Measurements from ENCODE around the gene PARK7. TPM values are rescaled to one million over a fixed set of nuclear protein-coding genes. Genes with fewer than 3 reads are reported as not detected.
"Not testable (repeated sequence)": the region's sequence is repeated elsewhere in the genome, so short reads cannot be mapped to it uniquely, and the experiment has no call there.

PARK7 gene
- total RNA-seq, 2 donors from 2014 or later, result 206 to 266 TPM

GRCh38 chr1:7919880-7920279, 41.6 kb upstream of the PARK7 start:
- Histone ChIP-seq H3K4me1 (no peaks in the 10 kb centered on the region), H3K27ac (no peak overlapping the region), H3K9me3 (no peaks in the 10 kb centered on the region), H3K36me3 (no peaks in the 10 kb centered on the region), H3K27me3 (no peaks in the 10 kb centered on the region), H3K4me3 (no peak overlapping the region)
- TF ChIP-seq, protein P1, sequence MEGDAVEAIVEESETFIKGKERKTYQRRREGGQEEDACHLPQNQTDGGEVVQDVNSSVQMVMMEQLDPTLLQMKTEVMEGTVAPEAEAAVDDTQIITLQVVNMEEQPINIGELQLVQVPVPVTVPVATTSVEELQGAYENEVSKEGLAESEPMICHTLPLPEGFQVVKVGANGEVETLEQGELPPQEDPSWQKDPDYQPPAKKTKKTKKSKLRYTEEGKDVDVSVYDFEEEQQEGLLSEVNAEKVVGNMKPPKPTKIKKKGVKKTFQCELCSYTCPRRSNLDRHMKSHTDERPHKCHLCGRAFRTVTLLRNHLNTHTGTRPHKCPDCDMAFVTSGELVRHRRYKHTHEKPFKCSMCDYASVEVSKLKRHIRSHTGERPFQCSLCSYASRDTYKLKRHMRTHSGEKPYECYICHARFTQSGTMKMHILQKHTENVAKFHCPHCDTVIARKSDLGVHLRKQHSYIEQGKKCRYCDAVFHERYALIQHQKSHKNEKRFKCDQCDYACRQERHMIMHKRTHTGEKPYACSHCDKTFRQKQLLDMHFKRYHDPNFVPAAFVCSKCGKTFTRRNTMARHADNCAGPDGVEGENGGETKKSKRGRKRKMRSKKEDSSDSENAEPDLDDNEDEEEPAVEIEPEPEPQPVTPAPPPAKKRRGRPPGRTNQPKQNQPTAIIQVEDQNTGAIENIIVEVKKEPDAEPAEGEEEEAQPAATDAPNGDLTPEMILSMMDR (IDR thresholded peaks at IDR 0.05), result no peak
- no peak for DNase-seq (ENCODE audit: low spot score)

- Histone ChIP-seq H3K36me3 (no peaks in the 10 kb centered on the region), H3K4me3 (no peak overlapping the region), H3K27ac (no peak overlapping the region), H3K27me3 (no peaks in the 10 kb centered on the region), H3K4me1 (no peaks in the 10 kb centered on the region), H3K9me3 (no peaks in the 10 kb centered on the region)
- TF ChIP-seq, protein P1 (IDR thresholded peaks at IDR 0.05), result no peak
- no peak for DNase-seq (ENCODE audit: low spot score)
These were observed 39.7 kb upstream of the PARK7 start for GRCh38 chr1:7921796-7922195.

DNA sequence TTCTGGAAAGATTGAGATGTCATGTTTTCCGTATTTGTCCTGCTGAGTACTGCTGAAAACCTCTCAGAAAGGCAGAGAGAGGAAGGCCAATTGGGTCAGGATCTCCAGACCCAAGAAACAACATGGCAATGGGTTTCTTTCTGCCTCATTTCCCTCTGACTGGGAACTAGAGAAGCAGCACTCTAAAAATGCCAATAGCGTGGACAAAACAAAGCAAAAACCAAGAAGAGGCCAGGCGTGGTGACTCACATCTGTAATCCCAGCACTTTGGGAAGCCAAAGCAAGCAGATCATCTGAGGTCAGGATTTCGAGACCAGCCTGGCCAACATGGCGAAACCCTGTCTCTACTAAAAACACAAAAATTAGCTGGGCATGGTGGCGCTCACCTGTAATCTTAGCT, 39.2 kb upstream of the PARK7 start:
- H3K4me3 ChIP-seq, result no peak overlapping the region
- TF ChIP-seq, protein P1 (IDR thresholded peaks at IDR 0.05), result no peak
- no peak overlapping the region for H3K27ac ChIP-seq

GRCh38 chr1:7927061-7927460, 34.5 kb upstream of the PARK7 start:
- H3K27me3 ChIP-seq; DNase-seq (ENCODE audit: low spot score); H3K9me3 ChIP-seq: not testable (repeated sequence)

More for the DNA sequence above, 39.2 kb upstream of the PARK7 start:
- Histone ChIP-seq H3K36me3 (no peaks in the 10 kb centered on the region), H3K27me3 (no peaks in the 10 kb centered on the region), H3K4me1 (no peaks in the 10 kb centered on the region), H3K9me3 (no peaks in the 10 kb centered on the region)
- DNase-seq (ENCODE audit: low spot score), result no peak

GRCh38 chr1:7928247-7928646, 33.3 kb upstream of the PARK7 start:
- H3K27me3 ChIP-seq, result no peaks in the 10 kb centered on the region
- no peak for DNase-seq (ENCODE audit: low spot score)

More at GRCh38 chr1:7927061-7927460, 34.5 kb upstream of the PARK7 start:
- H3K27ac ChIP-seq, H3K4me1 ChIP-seq, H3K36me3 ChIP-seq, H3K4me3 ChIP-seq: not testable (repeated sequence)

DNA sequence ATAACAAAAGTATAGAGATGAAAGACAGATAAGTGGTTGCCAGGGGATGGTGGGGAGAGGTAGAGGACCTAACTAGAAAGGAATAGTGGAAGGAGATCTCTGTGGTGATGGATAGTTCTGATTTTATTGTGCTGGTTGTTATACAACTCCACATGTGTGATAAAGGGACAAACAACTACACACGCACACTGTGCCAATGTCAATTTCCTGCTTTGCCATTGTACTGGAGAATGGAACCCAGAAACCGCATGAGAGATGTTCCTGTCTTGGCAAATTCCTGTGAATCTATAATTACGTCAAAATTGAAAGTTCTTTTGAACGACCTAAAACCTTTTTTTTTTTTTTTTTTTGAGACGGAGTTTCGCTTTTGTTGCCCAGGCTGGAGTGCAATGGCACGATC, 31.9 kb upstream of the PARK7 start:
- no peak for DNase-seq (ENCODE audit: low spot score)
- no peaks in the 10 kb centered on the region for H3K9me3 ChIP-seq
- H3K27ac ChIP-seq, result no peak overlapping the region
- H3K4me3 ChIP-seq, result no peak overlapping the region
- no peaks in the 10 kb centered on the region for H3K4me1 ChIP-seq
- no peaks in the 10 kb centered on the region for H3K27me3 ChIP-seq
- no peaks in the 10 kb centered on the region for H3K36me3 ChIP-seq
- TF ChIP-seq, protein P1 (IDR thresholded peaks at IDR 0.05), result no peak

More at GRCh38 chr1:7928247-7928646, 33.3 kb upstream of the PARK7 start:
- H3K4me1 ChIP-seq, result no peaks in the 10 kb centered on the region
- no peak overlapping the region for H3K27ac ChIP-seq
- no peaks in the 10 kb centered on the region for H3K36me3 ChIP-seq
- TF ChIP-seq, protein P1 (IDR thresholded peaks at IDR 0.05), result no peak
- no peak overlapping the region for H3K4me3 ChIP-seq
- no peaks in the 10 kb centered on the region for H3K9me3 ChIP-seq
